ENCODE data around the gene TTC19.

TTC19 gene

GRCh38 chr17:15999141-15999973 is at the start of gene TTC19, which contains the start of gene ZSWIM7:
TTC19 (plus strand) TSS chr17:15999824; CDS start chr17:15999849, 25 bp downstream.
ZSWIM7 (minus strand) TSS chr17:15999704; CDS start chr17:15999594, 110 bp downstream.
- H3K36me3 Mint-ChIP-seq (ENCODE audit: low read depth), result peaks cover 39% of the 10 kb centered on the region
- peak; percentile 97 for DNase-seq (ENCODE audit: low spot score)
- peaks cover 22% of the 10 kb centered on the region for H3K4me1 Mint-ChIP-seq (ENCODE audit: low read depth)
- no peaks in the 10 kb centered on the region for H3K27me3 Mint-ChIP-seq (ENCODE audit: low read depth)
- H3K27ac Mint-ChIP-seq, result peak within 1 kb of the TSS; percentile 100
- no peaks in the 10 kb centered on the region for H3K9me3 Mint-ChIP-seq
- H3K4me3 Mint-ChIP-seq, result peak within 1 kb of the TSS; percentile 95

DNA sequence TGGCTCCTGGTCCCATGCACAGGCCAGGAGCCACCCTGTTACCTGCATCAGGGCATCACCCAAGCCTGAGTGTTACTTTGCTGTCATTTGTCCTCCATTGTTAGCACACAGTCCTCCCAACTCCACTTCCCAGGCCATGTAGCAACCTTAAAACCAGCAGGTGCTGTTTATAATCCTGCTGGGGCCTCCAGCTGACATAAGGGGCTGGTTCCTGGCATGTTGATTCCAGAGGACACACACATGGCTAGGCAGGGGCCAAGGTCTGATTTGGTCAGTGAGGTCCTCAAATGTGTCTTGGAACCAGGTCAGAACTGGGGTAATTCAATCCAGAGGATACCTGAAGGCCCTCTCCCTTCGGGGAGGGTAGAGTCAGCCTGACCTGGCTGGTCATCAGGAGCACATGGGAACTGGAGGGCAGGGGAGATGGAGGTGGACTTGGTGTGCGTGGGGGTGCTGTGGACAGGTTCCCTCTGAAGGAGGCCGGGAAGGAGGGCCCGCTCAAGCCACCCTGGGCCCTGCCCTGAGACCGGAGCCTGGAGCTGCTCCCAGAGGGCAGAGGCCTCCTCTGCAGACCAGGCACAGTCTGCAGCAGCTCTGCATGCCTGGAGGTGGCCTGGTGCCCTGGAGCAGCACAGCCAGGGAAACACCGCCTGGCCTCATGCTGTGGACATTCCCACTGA is 48.1 kb upstream of the TTC19 start:
- Mint-ChIP-seq H3K27ac (no peak overlapping the region), H3K36me3 (ENCODE audit: low read depth) (no peaks in the 10 kb centered on the region), H3K9me3 (no peaks in the 10 kb centered on the region), H3K4me3 (no peak overlapping the region), H3K27me3 (ENCODE audit: low read depth) (peaks cover 32% of the 10 kb centered on the region), H3K4me1 (ENCODE audit: low read depth) (peaks cover 8% of the 10 kb centered on the region)
- DNase-seq (ENCODE audit: low spot score), result no peak

DNA sequence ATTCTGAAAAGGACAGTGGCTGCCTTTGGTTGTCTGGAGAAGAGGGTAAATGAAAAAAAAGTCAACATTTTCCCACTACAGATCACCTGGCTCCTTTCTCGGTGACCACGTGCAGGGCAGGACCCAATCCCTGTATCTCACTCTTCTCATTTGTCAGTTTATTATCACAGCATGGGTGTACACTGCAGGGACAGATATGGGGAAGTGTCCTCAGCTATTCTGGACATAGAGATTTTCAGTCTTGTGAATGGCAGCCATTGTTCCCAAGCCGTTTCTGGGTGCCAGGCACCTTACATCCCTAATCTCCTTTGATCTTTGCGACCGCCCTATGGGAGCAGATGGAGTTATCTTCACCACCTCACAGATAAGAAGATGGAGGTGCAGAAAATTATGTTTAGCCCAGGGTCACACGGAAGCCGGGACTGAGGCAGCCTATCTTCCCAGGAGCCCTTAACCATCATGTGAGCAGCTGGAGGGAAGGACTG is 47.5 kb upstream of the TTC19 start:
- Mint-ChIP-seq H3K27me3 (ENCODE audit: low read depth) (peaks cover 30% of the 10 kb centered on the region), H3K4me3 (no peak overlapping the region), H3K27ac (no peak overlapping the region), H3K9me3 (no peaks in the 10 kb centered on the region), H3K36me3 (ENCODE audit: low read depth) (no peaks in the 10 kb centered on the region), H3K4me1 (ENCODE audit: low read depth) (peaks cover 13% of the 10 kb centered on the region)
- DNase-seq (ENCODE audit: low spot score), result no peak

GRCh38 chr17:15952916-15953790 is 46.5 kb upstream of the TTC19 start:
- Mint-ChIP-seq H3K9me3 (no peaks in the 10 kb centered on the region), H3K4me3 (no peak overlapping the region), H3K4me1 (ENCODE audit: low read depth) (peaks cover 19% of the 10 kb centered on the region), H3K36me3 (ENCODE audit: low read depth) (no peaks in the 10 kb centered on the region), H3K27me3 (ENCODE audit: low read depth) (peaks cover 30% of the 10 kb centered on the region), H3K27ac (peak overlapping the region; percentile 23)
- no peak for DNase-seq (ENCODE audit: low spot score)

DNA sequence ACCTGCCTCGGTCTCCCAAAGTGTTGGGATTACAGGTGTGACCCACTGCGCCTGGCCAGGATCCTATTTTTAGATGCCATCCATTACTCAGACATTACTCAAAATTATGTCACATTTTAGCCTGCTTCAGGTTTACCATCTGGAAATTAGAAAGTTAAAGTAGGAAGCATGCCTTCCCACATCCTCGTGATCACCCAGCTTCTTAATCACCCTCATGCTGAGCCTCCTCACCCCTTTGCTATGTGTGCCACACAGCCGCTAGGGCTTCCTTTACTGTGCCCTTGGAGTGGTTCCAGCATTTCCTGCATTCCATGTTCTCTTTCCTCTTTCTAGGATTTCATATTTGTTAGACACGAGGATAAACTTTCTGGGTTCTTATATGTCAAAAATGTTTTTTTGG is 45.4 kb upstream of the TTC19 start:
- H3K4me1 Mint-ChIP-seq (ENCODE audit: low read depth), result peaks cover 29% of the 10 kb centered on the region
- DNase-seq (ENCODE audit: low spot score), result no peak
- H3K36me3 Mint-ChIP-seq (ENCODE audit: low read depth), result no peaks in the 10 kb centered on the region
- peaks cover 35% of the 10 kb centered on the region for H3K27me3 Mint-ChIP-seq (ENCODE audit: low read depth)
- no peaks in the 10 kb centered on the region for H3K9me3 Mint-ChIP-seq
- no peak overlapping the region for H3K4me3 Mint-ChIP-seq
- H3K27ac Mint-ChIP-seq, result no peak overlapping the region

DNA sequence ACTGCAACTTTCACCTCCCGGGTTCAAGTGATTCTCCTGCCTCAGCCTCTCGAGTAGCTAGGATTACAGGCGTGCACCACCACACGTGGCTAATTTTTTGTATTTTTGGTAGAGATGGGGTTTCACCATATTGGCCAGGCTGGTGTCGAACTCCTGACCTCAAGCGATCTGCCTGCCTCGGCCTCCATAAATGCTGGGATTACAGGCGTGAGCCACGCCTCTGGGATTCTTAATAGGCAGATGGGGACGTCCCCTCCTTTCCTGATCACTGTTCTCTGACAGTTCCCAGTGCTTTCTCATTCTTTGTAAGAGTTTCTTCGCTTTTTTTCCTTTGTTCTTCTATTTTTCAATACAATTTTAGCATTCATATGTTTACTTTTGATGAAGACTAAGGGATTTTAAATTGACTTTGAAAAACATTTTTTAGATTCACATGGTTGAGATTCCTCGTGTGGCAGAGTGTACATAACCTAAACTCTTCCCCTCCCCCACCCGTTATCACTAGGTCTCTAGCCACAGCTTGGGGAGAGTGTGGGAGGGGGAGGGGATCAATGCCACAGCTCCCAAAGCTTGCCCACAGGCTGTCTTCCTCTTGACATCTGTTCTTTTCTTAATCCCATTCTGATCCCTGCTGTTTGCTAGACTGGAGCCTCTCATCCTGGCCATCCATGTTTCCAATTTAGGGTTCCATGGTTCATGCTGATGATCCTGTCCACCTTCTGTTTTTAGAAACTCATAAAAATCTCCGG is 43.7 kb upstream of the TTC19 start:
- no peak for DNase-seq (ENCODE audit: low spot score)
- Mint-ChIP-seq H3K9me3 (no peaks in the 10 kb centered on the region), H3K27me3 (ENCODE audit: low read depth) (peaks cover 32% of the 10 kb centered on the region), H3K4me3 (no peak overlapping the region), H3K4me1 (ENCODE audit: low read depth) (peaks cover 34% of the 10 kb centered on the region), H3K27ac (no peak overlapping the region), H3K36me3 (ENCODE audit: low read depth) (no peaks in the 10 kb centered on the region)

- H3K27ac Mint-ChIP-seq, result no peak overlapping the region
Measured at GRCh38 chr17:15957206-15957605, 42.4 kb upstream of the TTC19 start.

DNA sequence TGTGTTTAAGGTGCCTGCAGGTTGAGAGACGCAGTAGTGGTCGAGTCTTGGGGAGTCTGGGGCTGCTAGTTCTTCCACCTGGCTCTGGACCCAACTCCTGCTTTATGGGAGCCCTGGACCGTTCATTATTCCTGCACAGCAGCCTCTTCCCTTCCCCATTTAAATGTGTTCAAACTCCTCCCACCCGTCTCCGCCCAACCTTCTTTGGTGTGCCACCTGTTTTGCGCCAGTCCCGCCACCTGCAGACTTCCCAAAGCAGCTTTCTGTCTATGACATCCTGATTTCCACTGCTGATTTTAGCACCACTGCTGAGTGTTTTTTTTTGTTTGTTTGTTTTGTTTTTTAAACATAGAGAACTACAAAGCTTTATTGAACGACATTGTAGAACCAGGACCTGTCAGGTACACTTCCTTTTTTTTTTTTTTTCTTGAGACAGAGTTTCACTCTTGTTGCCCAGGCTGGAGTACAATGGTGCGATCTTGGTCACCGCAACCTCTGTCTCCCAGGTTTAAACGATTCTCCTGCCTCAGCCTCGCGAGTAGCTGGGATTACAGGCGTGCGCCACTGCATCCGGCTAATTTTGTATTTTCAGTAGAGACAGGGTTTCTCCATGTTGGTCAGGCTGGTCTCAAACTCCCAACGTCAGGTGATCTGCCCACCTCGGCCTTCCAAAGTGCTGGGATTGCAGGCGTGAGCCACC is 41.9 kb upstream of the TTC19 start:
- Mint-ChIP-seq H3K27ac (no peak overlapping the region), H3K9me3 (no peaks in the 10 kb centered on the region), H3K27me3 (ENCODE audit: low read depth) (peaks cover 34% of the 10 kb centered on the region), H3K4me3 (peak overlapping the region; percentile 58), H3K4me1 (ENCODE audit: low read depth) (peaks cover 34% of the 10 kb centered on the region), H3K36me3 (ENCODE audit: low read depth) (no peaks in the 10 kb centered on the region)
- DNase-seq (ENCODE audit: low spot score), result no peak

More at GRCh38 chr17:15957206-15957605, 42.4 kb upstream of the TTC19 start:
- peaks cover 34% of the 10 kb centered on the region for H3K4me1 Mint-ChIP-seq (ENCODE audit: low read depth)
- H3K27me3 Mint-ChIP-seq (ENCODE audit: low read depth), result peaks cover 36% of the 10 kb centered on the region
- H3K4me3 Mint-ChIP-seq, result peak overlapping the region; percentile 16
- no peaks in the 10 kb centered on the region for H3K9me3 Mint-ChIP-seq
- DNase-seq (ENCODE audit: low spot score), result peak; percentile 73
- H3K36me3 Mint-ChIP-seq (ENCODE audit: low read depth), result no peaks in the 10 kb centered on the region

DNA sequence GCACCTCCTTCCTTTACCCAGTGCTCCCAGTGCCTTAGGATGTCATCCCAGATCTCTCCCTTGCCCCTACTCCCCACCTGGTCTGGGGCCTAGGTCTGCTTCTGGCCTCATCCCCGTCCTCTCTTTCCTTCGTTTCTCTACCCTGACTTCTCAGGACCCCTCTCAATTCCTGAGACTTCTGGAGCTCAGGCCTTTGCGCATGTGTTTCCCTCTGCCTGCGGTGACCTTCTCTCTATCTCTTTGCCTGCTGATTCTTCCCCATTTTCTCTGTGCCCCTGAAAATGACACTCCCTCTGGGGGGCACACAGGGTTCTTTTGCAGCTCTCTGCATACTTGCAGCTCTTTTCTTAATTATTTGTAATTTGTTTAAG is 41.2 kb upstream of the TTC19 start:
- peak overlapping the region; percentile 66 for H3K27ac Mint-ChIP-seq
- no peak for DNase-seq (ENCODE audit: low spot score)
- H3K27me3 Mint-ChIP-seq (ENCODE audit: low read depth), result peaks cover 33% of the 10 kb centered on the region
- H3K9me3 Mint-ChIP-seq, result no peaks in the 10 kb centered on the region
- peaks cover 34% of the 10 kb centered on the region for H3K4me1 Mint-ChIP-seq (ENCODE audit: low read depth)
- H3K4me3 Mint-ChIP-seq, result peak overlapping the region; percentile 58
- no peaks in the 10 kb centered on the region for H3K36me3 Mint-ChIP-seq (ENCODE audit: low read depth)

DNA sequence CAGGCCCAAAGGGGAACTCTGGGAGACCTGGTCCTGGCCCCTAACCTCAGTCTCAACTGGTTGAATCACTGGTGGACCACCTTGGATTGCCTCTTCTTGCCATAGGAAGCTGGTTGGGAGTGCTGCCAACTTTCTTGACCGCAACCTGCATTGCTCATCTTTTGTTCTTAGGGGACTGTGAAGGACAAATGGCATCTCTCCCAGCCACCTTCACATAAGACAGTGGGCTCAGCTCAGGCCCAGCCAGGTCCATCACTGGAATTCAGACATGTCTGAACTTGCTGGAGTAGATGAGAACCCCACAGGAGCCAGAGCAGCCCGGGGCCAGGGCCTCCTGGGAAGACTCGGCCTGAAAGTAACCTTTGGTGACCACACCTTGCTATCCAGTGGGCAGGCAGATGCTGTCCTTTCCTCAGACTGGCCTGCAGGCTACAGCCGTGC is 35.9 kb upstream of the TTC19 start:
- H3K27ac Mint-ChIP-seq, result no peak overlapping the region
- H3K9me3 Mint-ChIP-seq, result no peaks in the 10 kb centered on the region

GRCh38 chr17:15965528-15965927 is 34.1 kb upstream of the TTC19 start:
- H3K9me3 Mint-ChIP-seq, result no peaks in the 10 kb centered on the region
- no peak overlapping the region for H3K27ac Mint-ChIP-seq
- H3K4me1 Mint-ChIP-seq (ENCODE audit: low read depth), result peaks cover 8% of the 10 kb centered on the region
- no peak for DNase-seq (ENCODE audit: low spot score)
- peaks cover 28% of the 10 kb centered on the region for H3K27me3 Mint-ChIP-seq (ENCODE audit: low read depth)
- no peak overlapping the region for H3K4me3 Mint-ChIP-seq
- no peaks in the 10 kb centered on the region for H3K36me3 Mint-ChIP-seq (ENCODE audit: low read depth)

More for the DNA sequence above, 35.9 kb upstream of the TTC19 start:
- Mint-ChIP-seq H3K27me3 (ENCODE audit: low read depth) (peaks cover 18% of the 10 kb centered on the region), H3K4me3 (no peak overlapping the region), H3K36me3 (ENCODE audit: low read depth) (no peaks in the 10 kb centered on the region), H3K4me1 (ENCODE audit: low read depth) (peaks cover 17% of the 10 kb centered on the region)
- DNase-seq (ENCODE audit: low spot score), result no peak

GRCh38 chr17:15966183-15966878 is 33.3 kb upstream of the TTC19 start:
- Mint-ChIP-seq H3K9me3 (no peaks in the 10 kb centered on the region), H3K4me3 (no peak overlapping the region), H3K36me3 (ENCODE audit: low read depth) (no peaks in the 10 kb centered on the region), H3K4me1 (ENCODE audit: low read depth) (peaks cover 8% of the 10 kb centered on the region), H3K27me3 (ENCODE audit: low read depth) (peaks cover 27% of the 10 kb centered on the region), H3K27ac (no peak overlapping the region)
- no peak for DNase-seq (ENCODE audit: low spot score)

All from T-helper 2 cell treated with Interferon-gamma antibody and Interleukin-4, amounts not matched to agents 5 μg/mL and 100 μg/mL, for 36 hours (primary cell).